Measurements from ENCODE around the gene SBK3.
A peak's percentile ranks its signal among the peaks of the same experiment; 100 is the strongest.
"Not testable (repeated sequence)": the region's sequence is repeated elsewhere in the genome, so short reads cannot be mapped to it uniquely, and the experiment has no call there.

The SBK3 gene

DNA sequence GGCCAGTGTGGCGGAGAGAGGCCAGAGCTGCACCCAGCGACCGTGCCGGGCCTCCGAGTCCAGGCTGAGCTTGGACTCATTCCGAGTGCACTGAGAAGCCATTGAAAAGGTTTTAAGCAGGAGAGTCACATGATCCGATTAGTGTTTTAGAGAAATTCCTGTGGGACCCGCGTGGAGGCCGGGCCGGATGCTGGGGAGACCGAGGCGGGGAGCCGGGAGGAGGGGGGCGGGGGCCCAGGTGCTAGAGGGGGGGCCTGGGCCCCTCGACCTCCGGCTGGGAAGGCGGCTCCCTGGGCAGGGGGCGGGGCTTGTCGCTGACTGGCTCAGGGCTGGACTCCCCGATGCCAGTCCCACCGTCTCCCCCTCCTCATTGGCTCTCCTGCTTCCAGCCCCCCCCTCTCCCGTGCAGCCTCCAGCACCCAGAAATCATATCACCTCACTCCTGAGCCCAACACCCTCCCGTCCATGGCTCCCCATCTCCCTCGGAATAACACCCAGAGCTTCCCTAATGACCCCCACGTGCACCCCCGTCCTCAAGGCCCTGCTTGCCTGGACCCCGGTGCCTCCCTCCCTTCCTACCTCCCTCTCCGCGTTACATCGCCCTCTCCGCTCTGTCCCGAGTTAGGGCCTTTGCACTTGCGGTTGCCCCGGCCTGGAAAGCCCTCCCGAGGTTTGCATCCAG, 40.5 kb upstream of the SBK3 start:
- H3K4me3 ChIP-seq, result peak overlapping the region; percentile 48 to 70 (median 55)
- H3K9ac ChIP-seq, result peak overlapping the region in 10 of 11 experiments; percentile 38 to 79 (median 62); a peak in 18 of 22 replicates

GRCh38 chr19:55584871-55585270, 39.5 kb upstream of the SBK3 start:
- H3K27me3 ChIP-seq, result no peaks in the 10 kb centered on the region
- no peak for TF ChIP-seq Cebpa-rat (IDR thresholded peaks at IDR 0.05)
- no peaks in the 10 kb centered on the region for H3K9me3 ChIP-seq (replicated peaks in 1 of 11)
- H3K27ac ChIP-seq, result peak overlapping the region in 6 of 11 experiments; percentile 72 to 86 (median 82); a peak in 9 of 22 replicates
- H3K4me2 ChIP-seq, result peak overlapping the region in 6 of 11 experiments; percentile 84 to 98 (median 92); a peak in 11 of 22 replicates
- no peaks in the 10 kb centered on the region for H3K36me3 ChIP-seq
- peaks cover 23 to 54% (median 41%) of the 10 kb centered on the region in 10 experiments for H3K4me1 ChIP-seq
- H3K4me3 ChIP-seq, result no peak overlapping the region
- peaks cover 0 to 2% (median 0%) of the 10 kb centered on the region in 11 experiments; a peak in 2 of 22 replicates for H4K20me1 ChIP-seq
- H3K9ac ChIP-seq, result peak overlapping the region in 2 of 11 experiments; percentile 73 to 79; a peak in 5 of 22 replicates

More for the DNA sequence above, 40.5 kb upstream of the SBK3 start:
- Histone ChIP-seq H3K4me1 (peaks cover 23 to 53% (median 41%) of the 10 kb centered on the region in 10 experiments), H3K9me3 (replicated peaks in 1 of 11) (no peaks in the 10 kb centered on the region), H3K27ac (peak overlapping the region in 8 of 11 experiments; percentile 56 to 86 (median 78); a peak in 16 of 22 replicates), H3K36me3 (peaks cover 0 to 6% (median 0%) of the 10 kb centered on the region in 11 experiments; a peak in 1 of 22 replicates), H3K27me3 (no peaks in the 10 kb centered on the region), H4K20me1 (no peaks in the 10 kb centered on the region), H3K4me2 (peak overlapping the region; percentile 84 to 98 (median 92))
- TF ChIP-seq Cebpa-rat (IDR thresholded peaks at IDR 0.05), result no peak

DNA sequence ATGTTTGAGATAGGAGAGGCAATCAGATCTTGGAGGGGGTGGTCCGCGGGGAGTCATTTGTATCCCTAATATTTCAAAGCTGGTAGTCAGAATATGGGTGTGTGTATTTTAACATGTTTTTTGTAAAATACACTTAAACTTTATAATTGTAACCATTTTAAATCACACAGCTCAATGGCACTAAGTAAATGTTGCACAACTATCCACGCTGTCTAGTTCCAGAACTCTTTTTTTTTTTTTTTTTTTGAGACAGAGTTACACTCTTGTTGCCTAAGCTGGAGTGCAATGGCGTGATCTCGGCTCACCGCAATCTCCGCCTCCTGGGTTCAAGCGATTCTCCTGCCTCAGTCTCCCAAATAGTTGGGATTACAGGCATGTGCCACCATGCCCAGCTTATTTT, 38.6 kb upstream of the SBK3 start:
- H3K4me2 ChIP-seq; H3K9ac ChIP-seq; H3K36me3 ChIP-seq; H3K27ac ChIP-seq; H3K9me3 ChIP-seq (replicated peaks in 1 of 11); H3K4me3 ChIP-seq; H3K27me3 ChIP-seq: not testable (repeated sequence)
- H3K4me1 ChIP-seq, result peaks cover 30 to 61% (median 50%) of the 10 kb centered on the region in 10 experiments
- H4K20me1 ChIP-seq, result peaks cover 0 to 12% (median 8%) of the 10 kb centered on the region in 11 experiments; a peak in 11 of 22 replicates

GRCh38 chr19:55582284-55582683, 36.9 kb upstream of the SBK3 start:
- peaks cover 0 to 26% (median 13%) of the 10 kb centered on the region in 11 experiments; a peak in 12 of 22 replicates for H4K20me1 ChIP-seq
- H3K4me1 ChIP-seq, result peaks cover 29 to 49% (median 44%) of the 10 kb centered on the region in 10 experiments
- H3K27ac ChIP-seq; H3K9me3 ChIP-seq (replicated peaks in 1 of 11); H3K4me2 ChIP-seq; H3K4me3 ChIP-seq; H3K27me3 ChIP-seq; H3K9ac ChIP-seq: not testable (repeated sequence)
- H3K36me3 ChIP-seq, result peaks cover 18 to 23% (median 21%) of the 10 kb centered on the region in 11 experiments

- peaks cover 27 to 44% (median 40%) of the 10 kb centered on the region in 10 experiments for H3K4me1 ChIP-seq
- no peak overlapping the region for H3K27ac ChIP-seq
- H3K9me3 ChIP-seq (replicated peaks in 1 of 11), result no peaks in the 10 kb centered on the region
- TF ChIP-seq Cebpa-rat (IDR thresholded peaks at IDR 0.05), result no peak
- H3K4me2 ChIP-seq, result peak overlapping the region in 7 of 11 experiments; percentile 71 to 94 (median 84); a peak in 9 of 22 replicates
- peaks cover 22 to 28% (median 26%) of the 10 kb centered on the region in 11 experiments for H3K36me3 ChIP-seq
- H4K20me1 ChIP-seq, result peaks cover 0 to 30% (median 18%) of the 10 kb centered on the region in 11 experiments; a peak in 13 of 22 replicates
- no peak overlapping the region; a peak in 1 of 20 replicates for H3K4me3 ChIP-seq
- no peak overlapping the region for H3K9ac ChIP-seq
- H3K27me3 ChIP-seq, result no peaks in the 10 kb centered on the region
Observed at GRCh38 chr19:55581823-55582223, 36.5 kb upstream of the SBK3 start.

GRCh38 chr19:55581145-55581822, 35.9 kb upstream of the SBK3 start:
- Histone ChIP-seq H3K9me3 (replicated peaks in 1 of 11) (no peaks in the 10 kb centered on the region), H3K4me1 (peaks cover 21 to 39% (median 35%) of the 10 kb centered on the region in 10 experiments), H3K36me3 (peaks cover 25 to 33% (median 31%) of the 10 kb centered on the region in 11 experiments), H3K4me3 (peak overlapping the region; percentile 69 to 94 (median 82)), H3K4me2 (peak overlapping the region; percentile 71 to 94 (median 86)), H3K27me3 (no peaks in the 10 kb centered on the region), H3K9ac (peak overlapping the region; percentile 84 to 94 (median 89)), H4K20me1 (peaks cover 0 to 36% (median 20%) of the 10 kb centered on the region in 11 experiments; a peak in 13 of 22 replicates), H3K27ac (peak overlapping the region; percentile 71 to 90 (median 85); a peak in 21 of 22 replicates)
- no peak for TF ChIP-seq Cebpa-rat (IDR thresholded peaks at IDR 0.05)

DNA sequence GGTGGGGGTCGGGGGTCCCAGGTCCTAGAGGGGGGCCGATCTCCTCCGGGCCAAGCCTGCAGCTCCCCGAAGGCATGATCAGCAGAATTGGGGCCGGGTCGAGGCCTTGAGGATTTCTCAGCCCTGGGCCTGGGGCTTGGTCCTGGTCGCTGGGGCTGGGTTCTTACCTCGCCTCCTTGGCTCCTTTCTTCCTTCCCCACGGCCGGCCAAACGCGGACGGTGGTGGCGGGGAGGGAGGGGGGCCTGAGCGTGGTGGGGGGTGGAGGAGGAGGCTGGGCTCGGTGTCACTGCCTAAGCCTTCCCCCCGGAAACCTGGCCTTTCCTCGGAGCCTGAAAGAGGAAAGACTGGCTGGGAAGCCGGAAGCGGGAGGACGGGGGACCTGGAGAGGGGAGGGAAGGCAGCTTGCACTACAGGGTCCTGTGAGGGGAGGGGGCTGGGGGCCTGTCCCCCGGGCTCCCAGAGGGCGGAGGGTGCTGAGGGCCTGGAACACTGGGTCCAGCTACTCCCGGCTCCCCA, 35.3 kb upstream of the SBK3 start, which contains the start of gene ZNF579:
Gene ZNF579, minus strand, starts transcription at position 221 of the 517 bp plus-strand sequence. CDS start 1,209 bp downstream, outside the sequence.
- Histone ChIP-seq H3K4me3 (peak within 1 kb of the TSS; percentile 69 to 94 (median 82)), H4K20me1 (peaks cover 0 to 38% (median 20%) of the 10 kb centered on the region in 11 experiments; a peak in 13 of 22 replicates), H3K27ac (peak within 1 kb of the TSS; percentile 71 to 90 (median 85)), H3K4me2 (peak within 1 kb of the TSS; percentile 75 to 94 (median 90)), H3K9me3 (replicated peaks in 1 of 11) (no peaks in the 10 kb centered on the region), H3K9ac (peak within 1 kb of the TSS; percentile 84 to 94 (median 89)), H3K27me3 (no peaks in the 10 kb centered on the region), H3K36me3 (peaks cover 25 to 39% (median 36%) of the 10 kb centered on the region in 11 experiments), H3K4me1 (peaks cover 16 to 33% (median 29%) of the 10 kb centered on the region in 10 experiments; a peak in 19 of 20 replicates)
- no peak for TF ChIP-seq Cebpa-rat (IDR thresholded peaks at IDR 0.05)

DNA sequence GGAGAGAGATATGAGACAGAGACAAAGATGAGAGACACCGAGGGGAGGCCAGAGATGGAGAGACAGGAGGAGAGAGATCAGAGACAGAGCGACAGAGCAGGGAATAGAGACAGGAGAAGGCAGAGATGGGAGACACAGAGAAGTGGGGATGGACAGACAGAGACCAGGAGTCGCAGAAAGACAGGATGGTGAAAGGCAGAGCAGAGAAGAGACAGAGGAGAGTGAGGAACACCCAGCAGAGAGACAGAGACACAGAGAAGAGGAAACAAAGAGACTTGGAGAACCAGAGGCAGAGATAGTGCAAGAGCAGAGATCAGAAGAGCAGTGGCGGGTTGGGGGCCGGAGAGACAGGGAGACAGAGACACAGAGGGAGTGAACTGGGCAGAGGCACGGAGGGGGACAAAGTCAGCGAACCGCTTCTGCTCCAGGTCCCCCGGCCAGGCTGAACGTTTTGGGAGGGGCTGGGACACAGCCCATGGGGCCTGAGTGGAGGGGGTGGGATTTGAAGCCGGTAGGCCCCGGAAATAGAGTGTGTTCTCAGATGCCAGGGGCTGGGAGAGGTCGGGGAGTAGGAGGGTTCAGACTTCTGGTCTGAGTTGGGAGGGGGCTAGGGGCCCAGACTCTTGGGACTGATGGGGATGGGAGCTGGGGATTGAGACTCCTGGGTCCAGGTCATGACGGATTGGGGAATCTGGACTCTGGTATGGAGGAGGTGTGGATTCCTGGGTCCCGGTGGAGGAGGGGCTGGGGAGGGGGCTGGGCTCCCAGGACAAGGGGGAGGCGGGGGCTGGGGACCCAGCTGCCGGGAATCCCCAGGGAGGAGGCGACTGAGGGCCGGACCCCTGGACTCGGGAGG, 34.7 kb upstream of the SBK3 start:
- H3K27me3 ChIP-seq, result no peaks in the 10 kb centered on the region
- H3K4me3 ChIP-seq, result peak overlapping the region; percentile 69 to 94 (median 82)
- peak overlapping the region; percentile 84 to 94 (median 89) for H3K9ac ChIP-seq

More for the DNA sequence above, 34.7 kb upstream of the SBK3 start:
- Histone ChIP-seq H3K4me2 (peak overlapping the region; percentile 75 to 94 (median 90)), H3K9me3 (replicated peaks in 1 of 11) (no peaks in the 10 kb centered on the region), H4K20me1 (peaks cover 0 to 38% (median 20%) of the 10 kb centered on the region in 11 experiments; a peak in 13 of 22 replicates), H3K27ac (peak overlapping the region; percentile 71 to 90 (median 85)), H3K4me1 (peaks cover 15 to 27% (median 23%) of the 10 kb centered on the region in 10 experiments; a peak in 19 of 20 replicates), H3K36me3 (peaks cover 25 to 44% (median 36%) of the 10 kb centered on the region in 11 experiments)
- TF ChIP-seq Cebpa-rat (IDR thresholded peaks at IDR 0.05), result no peak

Measured in BLaER1 treated with 17β-estradiol and CSF1 and Interleukin-3, amounts not matched to agents 10 nM and 100 nM (cell line).